ENCODE data around the gene OCSTAMP.
A peak's percentile ranks its signal among the peaks of the same experiment; 100 is the strongest.

Gene OCSTAMP

DNA sequence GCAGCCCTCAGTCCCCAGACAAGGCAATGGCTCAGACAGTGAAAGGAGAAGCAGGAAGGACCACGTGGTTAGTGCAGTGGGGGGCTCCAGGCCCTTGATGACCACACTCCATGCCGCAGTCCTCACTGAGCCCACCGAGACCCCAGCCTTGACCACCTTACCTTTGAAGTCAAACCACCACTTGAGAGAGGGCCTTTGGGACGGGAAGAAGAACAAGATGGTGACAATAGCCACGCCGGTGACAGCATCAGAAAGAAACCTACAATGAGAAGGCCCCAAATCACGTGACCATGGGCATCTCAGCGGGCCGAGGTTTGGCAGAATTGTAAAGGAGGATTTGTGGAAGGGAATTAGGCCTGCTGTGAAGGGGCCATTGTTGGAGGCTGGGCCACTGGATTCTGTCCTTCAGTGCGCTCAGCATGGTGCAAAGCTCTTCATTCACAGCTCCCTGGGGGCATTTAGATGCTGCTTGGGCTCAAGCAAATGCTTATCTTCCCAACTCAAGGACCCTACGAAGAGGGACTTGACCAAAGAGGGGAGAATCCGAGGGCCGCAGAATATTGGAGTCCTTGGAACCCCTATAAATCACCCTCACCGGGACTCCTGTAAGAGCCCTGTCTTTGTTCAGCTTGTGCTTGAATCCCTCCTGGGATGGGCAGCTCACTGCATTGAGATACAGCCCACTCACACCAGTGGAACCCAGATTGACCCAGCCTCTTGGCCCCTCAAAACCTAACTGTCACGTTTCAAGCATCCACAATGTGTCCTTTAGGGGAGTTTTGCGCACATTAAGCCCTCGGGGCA, 33.2 kb upstream of the OCSTAMP start:
- TF ChIP-seq SPI1 (IDR thresholded peaks at IDR 0.05; ENCODE audit: borderline replicate concordance, low read depth), result no peak
- TF ChIP-seq, protein P1, sequence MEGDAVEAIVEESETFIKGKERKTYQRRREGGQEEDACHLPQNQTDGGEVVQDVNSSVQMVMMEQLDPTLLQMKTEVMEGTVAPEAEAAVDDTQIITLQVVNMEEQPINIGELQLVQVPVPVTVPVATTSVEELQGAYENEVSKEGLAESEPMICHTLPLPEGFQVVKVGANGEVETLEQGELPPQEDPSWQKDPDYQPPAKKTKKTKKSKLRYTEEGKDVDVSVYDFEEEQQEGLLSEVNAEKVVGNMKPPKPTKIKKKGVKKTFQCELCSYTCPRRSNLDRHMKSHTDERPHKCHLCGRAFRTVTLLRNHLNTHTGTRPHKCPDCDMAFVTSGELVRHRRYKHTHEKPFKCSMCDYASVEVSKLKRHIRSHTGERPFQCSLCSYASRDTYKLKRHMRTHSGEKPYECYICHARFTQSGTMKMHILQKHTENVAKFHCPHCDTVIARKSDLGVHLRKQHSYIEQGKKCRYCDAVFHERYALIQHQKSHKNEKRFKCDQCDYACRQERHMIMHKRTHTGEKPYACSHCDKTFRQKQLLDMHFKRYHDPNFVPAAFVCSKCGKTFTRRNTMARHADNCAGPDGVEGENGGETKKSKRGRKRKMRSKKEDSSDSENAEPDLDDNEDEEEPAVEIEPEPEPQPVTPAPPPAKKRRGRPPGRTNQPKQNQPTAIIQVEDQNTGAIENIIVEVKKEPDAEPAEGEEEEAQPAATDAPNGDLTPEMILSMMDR (IDR thresholded peaks at IDR 0.05; ENCODE audit: insufficient read depth, low read length), result no peak
- Histone ChIP-seq H3K27ac (replicated peaks) (no peak overlapping the region), H3K4me3 (replicated peaks; ENCODE audit: insufficient read depth, low read length) (no peak overlapping the region), H3K27me3 (ENCODE audit: insufficient read depth, poor library complexity, severe bottlenecking) (no peaks in the 10 kb centered on the region)
- DNase-seq (ENCODE audit: low read depth in 1 of 2, low spot score in 1 of 2), result no peak

DNA sequence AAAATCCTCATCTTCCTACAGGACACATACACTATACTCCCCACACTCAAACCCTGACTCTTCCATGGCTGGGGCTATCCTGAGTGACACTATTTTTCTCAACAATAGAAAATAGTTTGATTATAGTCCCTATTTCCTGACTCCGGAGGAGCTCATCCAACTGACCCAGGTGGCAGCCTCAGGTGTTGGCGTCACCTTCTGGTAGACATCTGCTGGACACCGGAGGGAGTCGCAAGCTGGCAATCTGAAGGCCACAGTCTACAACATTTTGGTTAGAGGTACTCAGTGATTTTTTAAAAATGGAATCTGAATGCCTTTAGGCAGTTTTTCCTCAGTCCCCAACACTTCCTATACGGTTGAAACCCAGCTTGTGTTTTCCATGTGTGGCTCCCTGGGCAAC, 32.2 kb upstream of the OCSTAMP start:
- Histone ChIP-seq H3K4me3 (replicated peaks; ENCODE audit: insufficient read depth, low read length) (no peak overlapping the region), H3K27me3 (ENCODE audit: insufficient read depth, poor library complexity, severe bottlenecking) (no peaks in the 10 kb centered on the region), H3K27ac (replicated peaks) (no peak overlapping the region)
- DNase-seq (ENCODE audit: low read depth in 1 of 2, low spot score in 1 of 2), result no peak
- TF ChIP-seq, protein P1 (IDR thresholded peaks at IDR 0.05; ENCODE audit: insufficient read depth, low read length), result no peak
- TF ChIP-seq, protein P2, sequence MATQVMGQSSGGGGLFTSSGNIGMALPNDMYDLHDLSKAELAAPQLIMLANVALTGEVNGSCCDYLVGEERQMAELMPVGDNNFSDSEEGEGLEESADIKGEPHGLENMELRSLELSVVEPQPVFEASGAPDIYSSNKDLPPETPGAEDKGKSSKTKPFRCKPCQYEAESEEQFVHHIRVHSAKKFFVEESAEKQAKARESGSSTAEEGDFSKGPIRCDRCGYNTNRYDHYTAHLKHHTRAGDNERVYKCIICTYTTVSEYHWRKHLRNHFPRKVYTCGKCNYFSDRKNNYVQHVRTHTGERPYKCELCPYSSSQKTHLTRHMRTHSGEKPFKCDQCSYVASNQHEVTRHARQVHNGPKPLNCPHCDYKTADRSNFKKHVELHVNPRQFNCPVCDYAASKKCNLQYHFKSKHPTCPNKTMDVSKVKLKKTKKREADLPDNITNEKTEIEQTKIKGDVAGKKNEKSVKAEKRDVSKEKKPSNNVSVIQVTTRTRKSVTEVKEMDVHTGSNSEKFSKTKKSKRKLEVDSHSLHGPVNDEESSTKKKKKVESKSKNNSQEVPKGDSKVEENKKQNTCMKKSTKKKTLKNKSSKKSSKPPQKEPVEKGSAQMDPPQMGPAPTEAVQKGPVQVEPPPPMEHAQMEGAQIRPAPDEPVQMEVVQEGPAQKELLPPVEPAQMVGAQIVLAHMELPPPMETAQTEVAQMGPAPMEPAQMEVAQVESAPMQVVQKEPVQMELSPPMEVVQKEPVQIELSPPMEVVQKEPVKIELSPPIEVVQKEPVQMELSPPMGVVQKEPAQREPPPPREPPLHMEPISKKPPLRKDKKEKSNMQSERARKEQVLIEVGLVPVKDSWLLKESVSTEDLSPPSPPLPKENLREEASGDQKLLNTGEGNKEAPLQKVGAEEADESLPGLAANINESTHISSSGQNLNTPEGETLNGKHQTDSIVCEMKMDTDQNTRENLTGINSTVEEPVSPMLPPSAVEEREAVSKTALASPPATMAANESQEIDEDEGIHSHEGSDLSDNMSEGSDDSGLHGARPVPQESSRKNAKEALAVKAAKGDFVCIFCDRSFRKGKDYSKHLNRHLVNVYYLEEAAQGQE (IDR thresholded peaks at IDR 0.05; ENCODE audit: insufficient replicate concordance, low read depth), result no peak
- TF ChIP-seq POLR2AphosphoS5 (IDR thresholded peaks at IDR 0.05; ENCODE audit: low read depth), result no peak

DNA sequence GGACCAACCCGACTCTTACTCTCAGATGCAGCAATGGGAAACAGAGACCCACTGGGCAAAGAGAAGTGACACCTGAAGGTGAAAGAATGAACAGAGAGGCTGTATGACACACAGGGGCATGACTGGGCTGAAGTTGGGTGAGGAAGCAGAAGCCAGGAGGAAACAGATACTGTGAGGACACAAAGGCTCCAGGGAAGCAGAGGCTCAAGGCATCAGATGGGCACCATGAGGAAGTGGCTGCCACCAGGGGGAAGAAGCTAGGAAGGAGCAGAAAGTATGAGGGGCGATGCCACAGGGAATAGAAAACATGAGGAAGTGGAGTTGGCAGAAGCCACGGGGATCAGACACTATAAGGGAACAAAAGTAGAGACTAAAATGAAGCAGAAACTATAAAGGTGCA, 30.9 kb upstream of the OCSTAMP start:
- TF ChIP-seq GABPA (IDR thresholded peaks at IDR 0.05; ENCODE audit: low read depth) (no peak), SPI1 (IDR thresholded peaks at IDR 0.05; ENCODE audit: borderline replicate concordance, low read depth) (peak; percentile 39; the same call in 1 of the 2 replicates)
- Histone ChIP-seq H3K4me3 (replicated peaks; ENCODE audit: insufficient read depth, low read length) (no peak overlapping the region), H3K27ac (replicated peaks) (no peak overlapping the region), H3K27me3 (ENCODE audit: insufficient read depth, poor library complexity, severe bottlenecking) (no peaks in the 10 kb centered on the region)
- DNase-seq (ENCODE audit: low read depth in 1 of 2, low spot score in 1 of 2), result no peak

DNA sequence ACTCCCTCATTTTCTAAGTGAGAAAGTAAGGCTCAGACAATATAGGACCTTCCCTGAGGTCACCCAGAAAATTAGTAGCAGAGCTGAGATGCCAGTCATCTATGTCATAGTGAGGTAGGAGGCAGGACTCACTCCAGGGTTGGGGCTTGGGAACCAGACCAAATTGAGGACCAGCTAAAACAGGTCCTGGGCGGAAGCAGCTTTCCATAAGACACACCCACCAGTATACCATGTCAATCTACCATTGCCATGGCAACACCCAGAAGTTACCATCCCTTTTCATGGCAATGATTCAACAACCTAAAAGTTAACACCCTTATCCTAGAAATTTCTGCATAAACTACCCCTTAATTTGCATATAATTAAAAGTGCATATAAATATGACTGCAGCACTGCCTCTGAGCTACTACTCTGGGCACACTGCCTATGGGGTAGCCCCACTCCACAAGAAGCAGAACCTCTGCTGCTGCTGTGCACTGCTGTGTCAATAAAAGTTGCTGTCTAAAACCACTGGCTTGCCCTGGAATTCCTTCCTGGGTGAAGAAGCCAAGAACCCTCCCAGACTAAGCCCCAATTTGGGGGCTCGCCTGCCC, 30.3 kb upstream of the OCSTAMP start:
- Histone ChIP-seq H3K4me3 (replicated peaks; ENCODE audit: insufficient read depth, low read length) (no peak overlapping the region), H3K27ac (replicated peaks) (no peak overlapping the region), H3K27me3 (ENCODE audit: insufficient read depth, poor library complexity, severe bottlenecking) (no peaks in the 10 kb centered on the region)
- TF ChIP-seq POLR2AphosphoS5 (IDR thresholded peaks at IDR 0.05; ENCODE audit: low read depth) (no peak), GABPA (IDR thresholded peaks at IDR 0.05; ENCODE audit: low read depth) (no peak), SPI1 (IDR thresholded peaks at IDR 0.05; ENCODE audit: borderline replicate concordance, low read depth) (no peak)
- TF ChIP-seq, protein P1 (IDR thresholded peaks at IDR 0.05; ENCODE audit: insufficient read depth, low read length), result no peak
- TF ChIP-seq, protein P2 (IDR thresholded peaks at IDR 0.05; ENCODE audit: insufficient replicate concordance, low read depth), result no peak
- DNase-seq (ENCODE audit: low read depth in 1 of 2, low spot score in 1 of 2), result no peak
